T-helper 22 cell (primary cell): Measurements from ENCODE around the gene CHTOP.

Experiments
- DNase-seq: peaks from one replicate; pipeline ENCODE4 v3.0.0-alpha.2; 2020; ENCODE audit warnings: low read depth

CHTOP gene

GRCh38 chr1:153612755-153613331, 21.0 kb upstream of the CHTOP start, which contains the start of gene S100A16:
S100A16 (minus strand) TSS chr1:153613137; CDS start chr1:153608151, 4,986 bp downstream.
- no peak for DNase-seq

DNA sequence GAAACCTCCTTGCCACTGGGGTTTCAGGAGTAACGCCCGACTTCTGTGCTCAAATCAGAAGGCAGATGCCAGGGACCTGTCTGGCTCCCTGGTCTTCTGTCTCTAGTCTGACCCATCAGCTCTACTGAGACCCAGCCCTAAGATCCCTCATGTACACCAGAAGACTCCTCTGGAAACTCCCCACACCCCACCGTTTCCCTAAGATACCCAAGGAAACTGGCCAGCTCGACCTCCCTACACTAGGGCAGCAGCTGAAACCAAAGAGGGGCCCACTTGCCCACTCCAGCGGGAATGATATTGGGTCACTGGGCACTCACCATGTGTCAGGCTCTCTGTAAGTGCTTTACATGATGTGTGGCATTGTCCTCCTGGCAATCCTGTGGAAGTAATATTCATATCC, 20.5 kb upstream of the CHTOP start:
- no peak for DNase-seq

DNA sequence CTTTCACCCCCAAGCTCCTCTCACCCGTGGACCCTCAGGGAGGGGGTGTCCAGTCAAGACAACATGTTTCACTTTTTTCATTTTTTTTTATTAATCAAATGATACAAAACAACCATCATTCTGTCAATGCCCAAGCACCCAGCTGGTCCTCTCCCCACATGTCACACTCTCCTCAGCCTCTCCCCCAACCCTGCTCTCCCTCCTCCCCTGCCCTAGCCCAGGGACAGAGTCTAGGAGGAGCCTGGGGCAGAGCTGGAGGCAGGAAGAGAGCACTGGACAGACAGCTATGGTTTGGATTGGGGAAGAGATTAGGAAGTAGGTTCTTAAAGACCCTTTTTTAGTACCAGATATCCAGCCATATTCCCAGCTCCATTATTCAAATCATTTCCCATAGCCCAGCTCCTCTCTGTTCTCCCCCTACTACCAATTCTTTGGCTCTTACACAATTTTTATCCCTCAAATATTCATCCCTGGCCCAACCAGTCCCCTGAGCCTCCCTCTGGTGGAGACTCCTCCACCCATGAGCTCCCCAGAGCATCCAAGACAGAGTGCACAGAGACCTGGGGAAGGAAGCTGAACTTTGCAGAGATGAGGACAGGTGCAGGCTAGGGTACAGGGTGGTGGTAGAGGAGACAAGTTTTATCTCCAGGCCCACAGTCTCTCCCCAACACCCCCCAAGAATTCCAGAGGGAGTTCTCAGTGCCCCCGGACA, 19.5 kb upstream of the CHTOP start:
- no peak for DNase-seq

- DNase-seq, result no peak
Observed at GRCh38 chr1:153614906-153615305, 19.0 kb upstream of the CHTOP start.

DNA sequence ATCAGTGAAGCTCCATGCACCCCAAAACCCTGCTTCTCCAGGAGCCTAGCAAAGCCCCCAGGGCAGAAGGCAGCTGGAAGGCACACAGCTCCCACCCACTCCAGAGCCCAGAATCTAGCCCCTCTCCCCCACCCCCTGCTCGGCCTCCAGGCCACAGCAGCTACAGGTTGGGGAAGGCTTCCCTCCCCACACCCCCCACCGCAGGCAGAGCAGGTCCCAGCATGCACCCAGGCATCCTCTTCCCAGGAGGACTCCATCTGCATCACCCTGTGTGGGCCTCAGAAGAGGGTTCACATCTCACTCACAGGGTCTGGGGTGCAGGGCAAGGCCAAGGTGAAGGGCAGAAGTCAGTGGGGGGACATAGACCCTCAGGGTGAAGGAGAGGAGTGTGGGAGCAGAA, 18.5 kb upstream of the CHTOP start:
- no peak for DNase-seq

- no peak for DNase-seq
Observed at GRCh38 chr1:153616144-153616916, 17.5 kb upstream of the CHTOP start, which contains the start of gene S100A14. S100A14 (minus strand) TSS chr1:153616325; CDS start chr1:153615858, 467 bp downstream.

- DNase-seq, result no peak
Observed at GRCh38 chr1:153616917-153617311, 17.0 kb upstream of the CHTOP start.

DNA sequence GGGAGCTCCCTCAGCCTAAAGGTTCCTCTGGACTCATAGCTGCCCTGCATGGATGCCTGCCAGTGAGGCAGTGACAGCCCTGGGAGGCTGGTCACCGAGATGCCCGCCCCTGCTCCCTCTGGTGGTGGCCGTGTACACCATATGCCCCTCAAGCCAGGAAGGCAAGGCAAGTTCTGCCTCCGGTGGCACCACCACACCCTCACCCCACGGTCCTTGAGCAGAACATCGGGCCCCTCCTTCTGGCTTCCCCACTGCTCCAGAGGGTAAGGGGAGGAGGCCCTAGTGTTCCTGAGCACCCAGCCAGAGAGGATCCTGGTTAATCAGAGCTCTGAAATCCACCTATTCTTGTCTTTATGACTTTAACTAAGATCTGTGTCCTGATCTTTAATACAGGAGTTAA, 16.2 kb upstream of the CHTOP start:
- peak; percentile 17 for DNase-seq

GRCh38 chr1:153619171-153619570, 14.7 kb upstream of the CHTOP start:
- no peak for DNase-seq

DNA sequence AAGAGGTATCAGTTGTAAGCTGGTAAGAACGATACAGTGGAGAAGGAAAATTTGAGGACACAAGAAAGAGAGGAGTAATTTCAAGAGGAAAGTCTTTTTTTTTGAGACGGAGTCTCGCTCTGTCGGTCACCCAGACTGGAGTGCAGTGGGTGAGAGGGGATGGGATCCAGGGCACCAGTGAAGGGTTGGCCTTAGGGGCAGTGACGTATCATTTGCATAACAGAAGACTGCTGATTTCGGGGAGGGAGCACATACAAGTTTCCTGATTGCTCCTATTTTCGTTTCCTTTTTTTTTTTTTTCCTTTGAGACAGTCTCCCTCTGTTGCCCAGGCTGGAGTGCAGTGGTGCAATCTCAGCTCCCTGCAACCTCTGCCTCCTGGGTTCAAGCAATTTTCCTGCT, 10.8 kb upstream of the CHTOP start:
- DNase-seq, result no peak

- DNase-seq, result no peak
Observed at GRCh38 chr1:153624965-153625611, 8.8 kb upstream of the CHTOP start.

DNA sequence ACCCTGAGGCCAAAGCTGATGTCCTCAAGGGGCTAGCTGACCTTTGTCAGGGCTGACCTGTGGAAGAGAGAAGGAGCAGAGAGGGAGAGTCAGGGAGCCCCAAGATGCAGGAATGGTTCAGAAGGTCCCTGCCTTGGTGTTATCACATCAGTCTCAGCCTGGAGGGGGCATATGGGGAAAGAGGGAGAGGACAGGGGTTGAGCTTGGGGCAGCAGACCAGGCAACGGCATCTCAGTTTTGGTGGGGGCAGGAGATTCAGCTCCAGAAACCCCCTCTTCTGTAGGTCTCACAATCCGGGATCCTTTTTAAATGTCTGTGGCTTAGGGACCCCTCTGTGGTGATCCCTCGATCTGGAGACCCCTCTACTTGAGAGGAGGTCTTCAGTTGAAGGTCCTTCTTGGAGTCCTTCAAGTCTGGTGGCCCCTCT, 7.4 kb upstream of the CHTOP start:
- no peak for DNase-seq

DNA sequence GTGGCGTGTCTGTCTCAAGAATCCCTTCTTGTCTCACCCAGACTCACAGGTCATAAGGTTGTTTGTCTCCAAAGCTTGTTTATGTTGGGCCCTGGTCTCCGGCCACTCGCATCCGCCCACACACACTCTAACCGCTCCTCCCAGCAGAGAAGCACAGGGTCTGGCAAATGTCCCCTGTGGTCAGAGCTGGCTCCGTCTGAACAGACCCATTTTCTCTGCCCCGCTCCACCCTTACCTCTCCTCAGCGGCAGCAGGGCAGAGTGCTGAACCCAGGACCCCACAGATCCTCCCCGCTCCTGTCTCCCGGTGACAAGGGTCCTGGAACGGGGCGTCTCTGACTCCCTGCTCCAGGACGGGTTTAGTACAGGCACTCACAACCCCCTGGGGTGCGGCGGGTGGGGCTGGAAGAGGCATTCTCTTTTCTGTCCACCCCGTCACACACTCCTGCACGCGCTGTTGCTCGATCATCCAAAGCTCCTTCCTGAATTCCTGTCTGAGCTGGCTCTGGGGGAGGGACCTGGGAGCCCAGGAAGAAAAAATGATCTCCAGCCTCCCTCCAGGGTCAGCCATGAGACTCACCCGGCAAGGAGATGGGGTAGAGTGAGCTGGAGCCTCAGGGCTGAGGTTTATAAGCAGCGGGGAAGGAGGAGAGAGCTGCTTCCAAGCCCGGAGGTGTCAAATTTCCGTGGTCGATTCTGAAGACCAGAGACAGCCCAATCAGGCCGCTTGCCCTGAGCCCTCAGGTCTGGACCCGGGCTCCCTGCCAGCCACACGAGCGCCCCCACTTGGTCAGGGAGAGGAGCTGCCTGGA, 6.8 kb upstream of the CHTOP start, which contains the start of gene S100A13:
TSS of gene S100A13 (minus strand) at position 602 of the 811 bp plus-strand sequence. CDS start 1,033 bp downstream, outside the sequence.
- no peak for DNase-seq

DNA sequence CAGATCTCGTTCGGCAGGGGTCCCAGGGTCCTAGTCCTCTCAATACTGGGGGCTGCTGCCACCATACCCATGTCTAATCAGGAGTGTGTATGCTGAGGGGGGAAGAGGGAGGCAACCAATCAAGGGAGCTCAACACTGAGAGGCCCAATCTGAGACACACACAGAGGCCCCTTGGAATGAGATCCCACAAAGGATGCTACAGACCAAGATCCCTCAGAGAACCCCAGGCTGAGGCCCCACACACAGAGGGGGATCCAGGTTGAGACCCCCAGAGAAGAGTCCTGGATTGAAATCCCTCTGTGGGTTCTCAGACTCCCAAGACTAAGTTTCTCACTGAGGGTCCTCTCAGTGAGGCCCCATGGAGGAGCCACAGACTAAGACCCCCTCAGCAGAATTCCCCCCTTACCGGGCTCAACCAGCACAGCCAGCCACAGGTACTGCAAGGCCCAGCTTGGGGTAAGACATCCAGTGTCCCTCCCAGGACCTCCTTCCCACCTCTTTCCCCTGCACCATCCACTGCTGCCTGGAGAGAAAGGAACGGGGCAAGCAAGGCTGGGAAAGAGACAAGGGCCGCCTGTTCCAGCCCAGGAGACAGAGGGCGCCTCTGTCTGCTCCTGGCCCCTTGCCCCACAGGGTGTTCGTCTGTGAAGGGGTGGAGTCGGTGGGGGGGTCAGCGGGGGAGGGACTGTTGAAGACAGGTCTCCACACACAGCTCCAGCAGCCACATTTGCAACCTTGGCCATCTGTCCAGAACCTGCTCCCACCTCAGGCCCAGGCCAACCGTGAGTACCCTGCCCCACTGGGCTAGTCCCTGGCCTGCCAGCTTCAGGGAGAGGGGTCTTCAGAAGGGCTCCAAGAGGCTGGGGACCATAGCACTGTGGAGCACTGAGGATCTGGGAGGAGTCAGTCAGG, 5.9 kb upstream of the CHTOP start, which contains the start of gene S100A1:
TSS of gene S100A1 (plus strand) at position 720 of the 912 bp plus-strand sequence. CDS start 2,088 bp downstream, outside the sequence.
- DNase-seq, result no peak

DNA sequence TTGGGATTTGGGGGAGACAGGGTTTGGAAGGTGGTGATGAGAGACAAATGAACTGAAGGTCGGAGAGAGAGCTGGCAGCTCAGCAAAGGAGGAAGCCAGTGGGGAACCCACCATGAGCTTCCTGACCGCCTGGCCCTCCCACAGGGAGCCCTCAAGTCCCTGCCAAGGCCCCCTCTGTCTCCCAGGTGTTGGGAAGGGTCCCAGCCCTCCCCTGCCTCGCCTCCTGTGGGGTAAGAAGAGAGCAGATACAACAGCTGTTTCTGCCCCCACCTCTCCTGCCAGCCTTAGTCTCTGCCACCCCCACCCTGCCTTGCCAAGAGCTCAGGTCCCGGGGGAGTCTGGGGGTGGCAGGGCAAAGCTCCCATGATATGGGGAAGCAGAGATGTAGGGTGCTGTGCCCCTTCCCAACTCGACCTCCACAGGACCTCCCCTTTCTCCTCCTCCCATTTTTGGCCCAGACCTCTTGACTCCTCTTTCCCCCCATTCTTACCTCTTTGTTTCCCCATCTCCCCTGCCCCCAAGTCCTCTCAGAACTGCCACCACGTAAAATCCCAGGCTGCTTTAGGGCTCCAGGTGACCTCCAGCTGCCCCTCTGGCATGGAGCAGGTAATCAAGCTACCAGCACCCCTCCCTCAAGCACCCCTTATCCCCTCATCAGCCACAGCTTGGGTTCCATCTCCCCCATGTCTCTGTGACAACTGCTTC, 5.1 kb upstream of the CHTOP start:
- DNase-seq, result no peak

DNA sequence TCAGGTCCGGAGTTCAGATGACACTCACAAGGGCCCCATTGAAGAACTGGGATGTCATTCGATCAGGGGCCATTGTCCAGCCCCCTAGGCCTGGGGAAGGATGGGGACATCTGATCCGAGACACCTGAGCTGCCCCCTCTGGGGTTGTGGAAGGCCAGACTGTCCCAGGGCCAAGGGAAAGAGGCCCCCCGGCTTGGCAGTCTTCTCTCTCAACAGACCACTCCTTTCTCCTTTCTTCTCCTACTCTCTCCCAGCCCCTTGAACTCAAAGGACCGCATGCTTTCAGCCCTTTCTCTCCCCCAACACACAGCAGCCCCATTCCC, 4.6 kb upstream of the CHTOP start:
- DNase-seq, result no peak

DNA sequence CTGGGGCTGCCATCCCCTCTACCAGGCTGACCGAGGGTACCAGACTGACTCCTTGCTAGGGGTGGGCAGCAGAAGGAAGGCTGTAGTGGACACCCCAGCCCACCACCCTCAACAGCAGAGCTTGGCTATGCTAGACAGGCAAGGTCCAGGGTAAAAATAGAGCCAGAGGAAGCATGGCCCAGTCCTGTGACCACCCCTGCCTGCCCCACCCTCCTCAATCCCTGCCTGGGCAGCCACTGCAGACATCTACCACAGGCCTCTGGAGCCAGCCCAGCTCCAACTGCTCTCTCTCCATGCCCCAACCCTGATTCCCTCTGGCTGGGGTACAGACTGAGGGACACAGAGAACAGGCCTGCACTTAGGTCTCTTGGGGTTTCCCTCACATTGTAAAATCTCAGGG, 3.9 kb upstream of the CHTOP start:
- DNase-seq, result no peak

DNA sequence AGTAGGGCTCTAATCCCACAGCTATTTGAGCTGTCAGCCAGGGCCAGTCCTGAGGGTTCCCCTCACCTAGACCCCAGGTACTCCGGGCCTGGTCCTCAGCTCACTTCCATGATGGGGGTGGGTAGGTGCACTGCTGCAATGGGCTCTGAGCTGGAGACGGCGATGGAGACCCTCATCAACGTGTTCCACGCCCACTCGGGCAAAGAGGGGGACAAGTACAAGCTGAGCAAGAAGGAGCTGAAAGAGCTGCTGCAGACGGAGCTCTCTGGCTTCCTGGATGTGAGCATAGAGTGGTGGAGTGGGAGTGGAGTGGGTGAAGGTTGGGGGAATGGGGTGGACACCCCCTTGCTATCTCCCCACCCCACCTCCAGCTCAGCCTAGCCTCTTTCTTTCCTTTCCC, 3.5 kb upstream of the CHTOP start:
- DNase-seq, result no peak
